ENCODE data around the gene RAD51B. TPM values are rescaled to one million over a fixed set of nuclear protein-coding genes. Genes with fewer than 3 reads are reported as not detected.
"Not testable (repeated sequence)": the region's sequence is repeated elsewhere in the genome, so short reads cannot be mapped to it uniquely, and the experiment has no call there.

Gene RAD51B
- total RNA-seq, 2 experiments from 2014 or later, result 27.4 to 31.6 TPM

DNA sequence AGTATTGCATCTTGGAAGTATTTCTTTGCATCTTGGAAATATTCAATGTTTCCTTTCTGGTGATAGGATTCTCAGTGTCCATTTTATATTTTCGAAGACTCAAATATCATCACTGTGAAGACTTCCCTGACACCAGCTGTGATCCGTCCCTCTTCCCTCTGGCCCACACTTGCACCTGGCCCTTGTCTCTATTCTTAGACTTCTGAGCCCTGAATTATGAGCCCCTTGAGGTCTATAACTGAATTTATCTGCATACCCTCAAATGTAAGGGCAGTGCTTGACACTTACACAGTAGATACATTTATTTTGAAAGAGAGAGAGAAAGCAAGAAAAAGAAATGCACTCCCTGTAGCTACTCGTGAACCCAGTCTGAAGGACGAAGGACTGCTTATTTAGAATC is 596.6 kb downstream of the RAD51B start:
- DNase-seq, result no peak
- no peak overlapping the region for H3K4me3 Mint-ChIP-seq
- H3K27me3 Mint-ChIP-seq, result no peaks in the 10 kb centered on the region
- no peak overlapping the region for H3K27ac Mint-ChIP-seq
- peaks cover 1% of the 10 kb centered on the region for H3K36me3 Mint-ChIP-seq
- peaks cover 15% of the 10 kb centered on the region for H3K4me1 Mint-ChIP-seq
- H3K9me3 Mint-ChIP-seq, result no peaks in the 10 kb centered on the region

DNA sequence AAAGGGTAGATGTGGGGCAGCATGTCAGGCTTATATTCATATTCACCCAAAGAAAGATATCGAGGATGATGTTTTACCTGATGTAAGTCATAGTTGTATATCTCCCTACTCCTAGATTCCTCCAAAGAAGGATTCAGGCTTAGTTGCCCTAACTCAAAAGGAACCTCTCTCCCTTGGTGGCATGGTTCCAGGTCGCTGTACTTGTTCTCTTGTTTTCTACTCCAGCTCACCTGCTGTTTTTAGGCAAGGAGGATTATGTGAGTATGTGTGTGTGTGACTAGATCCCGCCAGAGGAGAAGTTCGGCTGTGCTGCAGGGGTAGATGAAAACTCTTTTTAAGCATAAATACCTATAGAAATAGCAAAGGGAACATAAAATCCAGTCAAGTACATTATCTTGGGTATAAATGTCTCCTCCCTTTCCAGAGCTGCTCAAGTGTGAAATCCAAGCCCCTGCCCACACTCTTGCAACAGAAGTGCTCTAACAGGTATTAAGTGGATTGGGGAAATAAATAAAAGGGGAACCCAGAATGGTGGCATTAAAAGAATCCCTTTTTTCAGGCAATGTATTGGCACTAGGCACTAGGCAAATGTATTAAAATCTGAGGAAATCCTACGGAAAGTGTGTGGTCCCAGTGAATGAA is 597.6 kb downstream of the RAD51B start:
- Mint-ChIP-seq H3K36me3 (peaks cover 5% of the 10 kb centered on the region), H3K27me3 (no peaks in the 10 kb centered on the region), H3K9me3 (no peaks in the 10 kb centered on the region), H3K4me3 (no peak overlapping the region), H3K27ac (no peak overlapping the region), H3K4me1 (peaks cover 15% of the 10 kb centered on the region)
- DNase-seq, result no peak

- no peak overlapping the region for H3K27ac Mint-ChIP-seq
- H3K9me3 Mint-ChIP-seq, result no peaks in the 10 kb centered on the region
- peaks cover 5% of the 10 kb centered on the region for H3K36me3 Mint-ChIP-seq
- DNase-seq, result no peak
- H3K27me3 Mint-ChIP-seq, result no peaks in the 10 kb centered on the region
- peaks cover 15% of the 10 kb centered on the region for H3K4me1 Mint-ChIP-seq
- no peak overlapping the region for H3K4me3 Mint-ChIP-seq
Measured at GRCh38 chr14:68418174-68419118, 598.9 kb downstream of the RAD51B start.

- no peak for DNase-seq
- Mint-ChIP-seq H3K27me3 (no peaks in the 10 kb centered on the region), H3K4me1 (peaks cover 15% of the 10 kb centered on the region), H3K27ac (no peak overlapping the region), H3K9me3 (no peaks in the 10 kb centered on the region), H3K4me3 (no peak overlapping the region), H3K36me3 (peaks cover 5% of the 10 kb centered on the region)
Measured at GRCh38 chr14:68420350-68420749, 600.8 kb downstream of the RAD51B start.

DNA sequence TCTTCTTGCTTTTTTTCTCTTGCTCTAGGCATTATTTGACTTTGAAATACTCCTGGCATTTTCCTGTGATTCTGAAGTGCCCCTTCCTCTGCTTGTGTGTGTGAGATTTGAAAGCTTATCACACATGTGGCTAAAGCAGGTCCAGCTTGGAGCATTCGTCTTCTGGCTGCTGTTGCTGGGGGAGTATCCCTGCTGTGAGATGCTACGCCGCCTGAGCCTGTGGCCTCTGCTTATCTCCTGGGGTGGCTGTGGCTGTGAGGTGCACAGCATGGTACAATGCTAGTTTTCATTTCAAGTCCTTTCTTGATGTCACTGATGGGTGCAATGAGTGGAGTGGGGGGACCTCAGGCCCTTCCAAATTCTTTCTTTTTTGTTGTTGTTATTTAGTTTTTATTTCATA is 601.5 kb downstream of the RAD51B start:
- no peak overlapping the region for H3K4me3 Mint-ChIP-seq
- H3K27me3 Mint-ChIP-seq, result no peaks in the 10 kb centered on the region
- peaks cover 14% of the 10 kb centered on the region for H3K4me1 Mint-ChIP-seq
- H3K9me3 Mint-ChIP-seq, result no peaks in the 10 kb centered on the region
- peaks cover 5% of the 10 kb centered on the region for H3K36me3 Mint-ChIP-seq
- no peak for DNase-seq
- no peak overlapping the region for H3K27ac Mint-ChIP-seq

- Mint-ChIP-seq H3K4me1 (peaks cover 13% of the 10 kb centered on the region), H3K27me3 (no peaks in the 10 kb centered on the region), H3K27ac (no peak overlapping the region), H3K9me3 (peaks cover 3% of the 10 kb centered on the region), H3K36me3 (peaks cover 8% of the 10 kb centered on the region), H3K4me3 (no peak overlapping the region)
- DNase-seq, result no peak
Measured at GRCh38 chr14:68423686-68424085, 604.1 kb downstream of the RAD51B start.

DNA sequence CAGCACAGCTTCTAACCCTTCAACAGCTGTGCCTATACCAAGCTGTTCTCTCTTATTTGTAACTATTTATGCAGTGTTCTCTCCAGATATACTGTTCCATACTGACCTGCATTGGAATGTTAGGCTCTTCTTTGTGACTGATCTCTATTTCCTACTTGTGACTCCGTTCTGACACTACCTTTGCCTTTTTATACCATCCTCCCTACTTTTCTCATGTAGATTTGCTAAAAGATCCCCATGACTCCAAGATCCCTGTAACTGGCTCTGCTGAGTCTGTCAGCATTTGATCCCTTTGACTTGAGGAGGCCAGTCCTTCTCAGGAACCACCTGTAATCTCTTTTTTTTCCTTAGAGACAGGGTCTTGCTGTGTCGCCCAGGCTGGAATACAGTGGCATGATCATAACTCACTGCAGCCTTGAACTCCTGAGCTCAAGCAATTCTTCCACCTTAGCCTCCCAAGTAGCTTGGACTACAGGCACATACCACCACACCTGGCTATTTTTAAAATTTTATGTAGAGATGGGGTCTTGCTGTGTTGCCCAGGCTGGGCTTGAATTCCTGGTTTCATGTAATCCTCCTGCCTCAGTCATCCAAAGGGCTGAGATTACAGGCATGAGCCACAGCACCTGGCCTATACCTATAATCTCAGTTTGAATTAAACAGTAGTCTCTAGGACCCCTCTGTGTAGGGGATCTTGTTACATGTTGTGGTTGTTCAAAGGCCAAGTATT is 605.0 kb downstream of the RAD51B start:
- no peak for DNase-seq
- H3K4me3 Mint-ChIP-seq, result no peak overlapping the region

DNA sequence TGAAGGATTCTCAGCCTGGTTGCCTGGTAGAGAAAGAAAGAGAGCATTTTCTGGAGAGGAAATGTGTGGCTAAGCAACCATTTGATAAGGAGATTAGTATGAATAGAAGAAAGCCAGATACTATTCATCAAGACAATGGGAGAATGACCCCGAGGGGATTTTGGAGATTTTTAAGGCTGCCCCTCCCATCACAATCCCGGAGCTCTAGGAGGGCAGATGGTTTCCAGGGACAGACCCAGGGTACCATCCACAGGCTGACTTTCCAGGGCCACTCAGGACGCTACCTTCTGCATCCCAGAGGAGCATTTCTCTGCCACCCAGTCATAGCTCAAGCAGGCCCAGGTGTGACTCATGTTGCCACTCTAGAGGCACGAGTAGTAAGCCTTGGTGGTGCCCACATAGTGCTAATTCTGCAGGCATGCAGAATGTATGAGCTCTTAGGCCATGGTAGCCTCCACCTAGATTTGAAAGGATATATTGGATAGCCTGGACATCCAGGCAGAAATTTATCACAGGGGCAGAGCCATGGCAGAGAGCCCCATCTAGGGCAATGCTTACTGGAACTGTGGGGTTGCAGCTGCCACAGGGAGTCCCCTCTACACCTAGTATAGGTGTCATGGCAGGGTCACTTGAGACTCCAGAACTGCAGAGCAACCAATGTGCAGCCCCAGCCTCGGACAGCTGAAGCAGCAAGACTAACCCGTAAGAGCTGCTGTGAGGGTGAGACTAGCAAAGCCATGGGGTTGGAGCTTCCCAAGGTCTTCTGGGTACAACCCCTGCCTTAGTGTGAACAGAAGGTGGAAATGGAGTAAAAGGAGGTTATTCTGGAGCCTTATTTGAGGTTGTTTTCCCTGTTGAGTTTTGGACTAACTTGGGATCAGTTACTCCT is 607.3 kb downstream of the RAD51B start:
- Mint-ChIP-seq H3K4me3 (no peak overlapping the region), H3K27ac (no peak overlapping the region), H3K36me3 (peaks cover 22% of the 10 kb centered on the region), H3K9me3 (peaks cover 13% of the 10 kb centered on the region), H3K27me3 (no peaks in the 10 kb centered on the region), H3K4me1 (peaks cover 2% of the 10 kb centered on the region)
- DNase-seq, result no peak

More for the DNA sequence above, 605.0 kb downstream of the RAD51B start:
- Mint-ChIP-seq H3K27me3 (no peaks in the 10 kb centered on the region), H3K4me1 (peaks cover 5% of the 10 kb centered on the region), H3K9me3 (peaks cover 9% of the 10 kb centered on the region), H3K27ac (no peak overlapping the region), H3K36me3 (peaks cover 11% of the 10 kb centered on the region)

DNA sequence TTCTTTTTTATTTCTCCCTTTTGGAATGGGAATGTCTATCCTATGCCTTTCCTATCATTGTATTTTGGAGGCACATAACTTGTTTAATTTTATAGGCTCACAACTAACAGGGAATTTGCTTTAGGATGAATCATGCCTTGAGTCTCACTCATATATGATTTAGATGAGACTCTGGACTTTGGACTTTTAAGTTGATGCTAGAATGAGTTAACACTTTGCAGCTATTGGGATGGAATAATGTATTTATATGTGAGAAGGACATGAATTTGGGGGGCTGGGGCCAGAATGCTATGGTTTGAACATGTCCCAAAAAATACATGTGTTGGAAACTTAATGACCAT is 607.9 kb downstream of the RAD51B start:
- Mint-ChIP-seq H3K27ac (no peak overlapping the region), H3K4me3 (no peak overlapping the region), H3K4me1 (peaks cover 2% of the 10 kb centered on the region), H3K36me3 (peaks cover 22% of the 10 kb centered on the region), H3K27me3 (no peaks in the 10 kb centered on the region), H3K9me3 (peaks cover 13% of the 10 kb centered on the region)
- no peak for DNase-seq

DNA sequence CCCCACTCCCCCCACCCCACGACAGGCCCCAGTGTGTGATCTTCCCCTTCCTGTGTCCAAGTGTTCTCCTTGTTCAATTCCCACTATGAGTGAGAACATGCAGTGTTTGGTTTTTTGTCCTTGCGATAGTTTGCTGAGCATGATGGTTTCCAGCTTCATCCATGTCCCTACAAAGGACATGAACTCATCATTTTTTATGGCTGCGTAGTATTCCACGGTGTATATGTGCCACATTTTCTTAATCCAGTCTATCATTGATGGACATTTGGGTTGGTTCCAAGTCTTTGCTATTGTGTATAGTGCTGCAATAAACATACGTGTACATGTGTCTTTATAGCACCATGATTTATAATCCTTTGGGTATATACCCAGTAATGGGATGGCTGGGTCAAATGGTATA is 609.3 kb downstream of the RAD51B start:
- not testable (repeated sequence) for H3K27ac Mint-ChIP-seq, H3K4me1 Mint-ChIP-seq, DNase-seq, H3K27me3 Mint-ChIP-seq, H3K4me3 Mint-ChIP-seq
- H3K9me3 Mint-ChIP-seq, result peaks cover 13% of the 10 kb centered on the region
- peaks cover 22% of the 10 kb centered on the region for H3K36me3 Mint-ChIP-seq

DNA sequence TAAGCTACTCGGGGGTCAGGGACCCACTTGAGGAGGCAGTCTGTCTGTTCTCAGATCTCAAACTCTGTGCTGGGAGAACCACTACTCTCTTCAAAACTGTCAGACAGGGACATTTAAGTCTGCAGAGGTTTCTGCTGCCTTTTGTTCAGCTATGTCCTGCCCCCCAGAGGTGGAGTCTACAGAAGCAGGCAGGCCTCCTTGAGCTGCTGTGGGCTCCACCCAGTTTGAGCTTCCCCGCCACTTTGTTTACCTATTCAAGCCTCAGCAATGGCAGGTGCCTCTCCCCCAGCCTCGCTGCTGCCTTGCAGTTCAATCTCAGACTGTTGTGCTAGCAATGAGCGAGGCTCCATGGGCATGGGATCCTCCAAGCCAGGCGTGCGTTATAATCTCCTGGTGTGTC is 614.6 kb downstream of the RAD51B start:
- H3K4me3 Mint-ChIP-seq, H3K4me1 Mint-ChIP-seq, DNase-seq, H3K27me3 Mint-ChIP-seq, H3K27ac Mint-ChIP-seq: not testable (repeated sequence)
- Mint-ChIP-seq H3K9me3 (peaks cover 16% of the 10 kb centered on the region), H3K36me3 (peaks cover 22% of the 10 kb centered on the region)

GRCh38 chr14:68435631-68436030 is 616.1 kb downstream of the RAD51B start:
- not testable (repeated sequence) for H3K4me1 Mint-ChIP-seq, H3K27me3 Mint-ChIP-seq, H3K4me3 Mint-ChIP-seq, H3K27ac Mint-ChIP-seq, H3K9me3 Mint-ChIP-seq, DNase-seq
- peaks cover 11% of the 10 kb centered on the region for H3K36me3 Mint-ChIP-seq

GRCh38 chr14:68439676-68440075 is 620.1 kb downstream of the RAD51B start:
- Mint-ChIP-seq H3K27me3 (no peaks in the 10 kb centered on the region), H3K4me1 (peaks cover 10% of the 10 kb centered on the region), H3K36me3 (peaks cover 7% of the 10 kb centered on the region), H3K27ac (no peak overlapping the region), H3K9me3 (peaks cover 9% of the 10 kb centered on the region), H3K4me3 (no peak overlapping the region)
- no peak for DNase-seq

- peaks cover 4% of the 10 kb centered on the region for H3K36me3 Mint-ChIP-seq
- no peak overlapping the region for H3K4me3 Mint-ChIP-seq
Measured at GRCh38 chr14:68440820-68441219, 621.2 kb downstream of the RAD51B start.

More at GRCh38 chr14:68440820-68441219, 621.2 kb downstream of the RAD51B start:
- no peak for DNase-seq
- peaks cover 7% of the 10 kb centered on the region for H3K9me3 Mint-ChIP-seq
- H3K27ac Mint-ChIP-seq, result no peak overlapping the region
- H3K27me3 Mint-ChIP-seq, result no peaks in the 10 kb centered on the region
- peaks cover 13% of the 10 kb centered on the region for H3K4me1 Mint-ChIP-seq
